ENCODE data around the gene CCDC80. TPM values are rescaled to one million over a fixed set of nuclear protein-coding genes. Genes with fewer than 3 reads are reported as not detected.
A peak's percentile ranks its signal among the peaks of the same experiment; 100 is the strongest.

CCDC80 gene
- polyA plus RNA-seq, 2 donors, result 3.3 to 6.2 TPM

GRCh38 chr3:112685420-112685819 is 44.5 kb upstream of the CCDC80 start:
- WGBS, 2 donors, result 69 to 82% methylated on average over 7 of the region's 7 CpGs
- Histone ChIP-seq H3K4me3 (ENCODE audit: low read depth in 1 of 2, low read length in 2 of 2) (no peak overlapping the region), H3K9me3 (ENCODE audit: control insufficient read depth in 2 of 2, insufficient read depth in 1 of 2, low read depth in 1 of 2, low read length in 1 of 2) (no peaks in the 10 kb centered on the region), H3K27me3 (ENCODE audit: control insufficient read depth in 1 of 2, insufficient read depth in 2 of 2, low read length in 2 of 2) (no peaks in the 10 kb centered on the region), H3K4me1 (ENCODE audit: control insufficient read depth in 2 of 2, insufficient read depth in 2 of 2, low read length in 1 of 2) (peaks cover 0 to 4% of the 10 kb centered on the region in 2 donors), H3K27ac (ENCODE audit: low read depth in 2 of 2, low read length in 1 of 2) (no peak overlapping the region), H3K36me3 (ENCODE audit: control insufficient read depth in 2 of 2, insufficient read depth in 2 of 2, low read length in 1 of 2) (no peaks in the 10 kb centered on the region)

DNA sequence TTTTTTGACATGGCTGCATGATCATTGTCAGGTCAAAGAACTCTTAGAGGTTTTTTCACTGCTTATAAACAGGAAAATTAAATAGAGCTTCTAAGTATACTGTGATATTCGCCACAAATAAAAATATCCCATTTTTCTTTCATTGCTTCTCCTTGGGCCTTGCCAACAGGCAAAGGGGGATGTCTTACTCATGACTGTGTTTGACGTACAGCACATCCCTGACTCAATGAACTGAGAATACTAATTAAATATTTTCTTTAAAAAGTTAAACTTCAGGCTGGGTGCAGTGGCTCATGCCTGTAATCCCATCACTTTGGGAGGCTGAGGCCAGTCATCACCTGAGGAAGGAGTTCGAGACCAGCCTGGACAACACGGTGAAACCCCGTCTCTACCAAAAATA is 41.4 kb upstream of the CCDC80 start:
- Histone ChIP-seq H3K4me3 (ENCODE audit: low read depth in 1 of 2, low read length in 2 of 2) (no peak overlapping the region), H3K36me3 (ENCODE audit: control insufficient read depth in 2 of 2, insufficient read depth in 2 of 2, low read length in 1 of 2) (no peaks in the 10 kb centered on the region), H3K27ac (ENCODE audit: low read depth in 2 of 2, low read length in 1 of 2) (no peak overlapping the region), H3K9me3 (ENCODE audit: control insufficient read depth in 2 of 2, insufficient read depth in 1 of 2, low read depth in 1 of 2, low read length in 1 of 2) (no peaks in the 10 kb centered on the region), H3K27me3 (ENCODE audit: control insufficient read depth in 1 of 2, insufficient read depth in 2 of 2, low read length in 2 of 2) (no peaks in the 10 kb centered on the region), H3K4me1 (ENCODE audit: control insufficient read depth in 2 of 2, insufficient read depth in 2 of 2, low read length in 1 of 2) (no peaks in the 10 kb centered on the region)
- 90 to 91% methylated on average over 5 of the region's 5 CpGs for WGBS, 2 donors

DNA sequence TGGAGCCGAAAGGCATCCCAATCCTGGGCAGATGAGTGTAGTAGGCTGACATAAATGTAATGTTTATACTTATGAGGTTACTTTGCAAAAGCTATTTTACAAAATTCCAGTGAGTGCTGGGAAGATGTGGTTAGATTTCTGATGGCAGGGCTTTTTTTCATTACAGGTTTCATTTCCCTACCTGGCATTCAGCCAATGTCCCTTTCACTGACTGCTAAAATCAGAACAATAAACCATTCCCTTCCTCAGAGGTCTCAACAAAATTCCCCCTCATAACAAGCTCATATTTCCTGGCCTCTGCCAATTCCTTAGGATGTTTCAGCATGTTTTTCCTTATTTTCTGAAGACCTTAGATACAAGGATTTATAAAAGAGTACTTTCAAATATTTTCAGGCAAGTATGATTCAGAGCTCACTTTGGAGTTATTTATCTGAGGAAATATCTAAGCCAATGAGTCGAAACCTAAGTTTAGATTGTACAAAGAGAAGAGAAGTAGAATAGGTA is 40.9 kb upstream of the CCDC80 start:
- Histone ChIP-seq H3K4me3 (ENCODE audit: low read depth in 1 of 2, low read length in 2 of 2) (no peak overlapping the region), H3K36me3 (ENCODE audit: control insufficient read depth in 2 of 2, insufficient read depth in 2 of 2, low read length in 1 of 2) (no peaks in the 10 kb centered on the region), H3K4me1 (ENCODE audit: control insufficient read depth in 2 of 2, insufficient read depth in 2 of 2, low read length in 1 of 2) (no peaks in the 10 kb centered on the region), H3K27ac (ENCODE audit: low read depth in 2 of 2, low read length in 1 of 2) (no peak overlapping the region), H3K27me3 (ENCODE audit: control insufficient read depth in 1 of 2, insufficient read depth in 2 of 2, low read length in 2 of 2) (no peaks in the 10 kb centered on the region), H3K9me3 (ENCODE audit: control insufficient read depth in 2 of 2, insufficient read depth in 1 of 2, low read depth in 1 of 2, low read length in 1 of 2) (no peaks in the 10 kb centered on the region)
- WGBS, 2 donors, result 66 to 77% methylated on average over 2 of the region's 2 CpGs

DNA sequence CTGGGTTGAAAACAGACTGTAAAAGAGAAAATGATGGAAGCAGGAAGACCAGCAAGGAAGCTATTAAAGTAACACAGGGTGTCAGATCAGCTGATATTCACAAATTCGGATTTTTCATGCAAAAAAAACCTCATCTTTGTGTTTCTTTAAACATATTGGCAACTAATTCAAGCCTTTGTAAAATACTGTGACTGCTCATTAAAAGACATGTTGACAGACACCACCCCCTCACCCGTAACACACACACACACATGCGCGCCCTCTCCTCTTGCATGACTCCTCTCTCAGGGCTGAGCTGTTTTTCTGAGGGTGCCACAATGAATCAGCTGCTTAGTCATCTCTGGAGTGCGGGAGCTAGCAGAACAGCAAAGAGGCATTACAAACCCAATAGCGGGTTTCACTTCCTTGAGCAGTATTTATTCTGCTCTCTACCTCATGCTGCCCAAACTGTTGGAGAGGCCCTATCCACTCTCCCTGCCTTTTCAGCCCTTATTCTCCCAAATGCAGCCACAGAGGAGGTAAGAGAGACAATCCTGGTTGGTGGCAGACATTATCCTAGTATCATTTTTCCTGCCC is 35.8 kb upstream of the CCDC80 start:
- Histone ChIP-seq H3K4me3 (ENCODE audit: low read depth in 1 of 2, low read length in 2 of 2) (no peak overlapping the region), H3K4me1 (ENCODE audit: control insufficient read depth in 2 of 2, insufficient read depth in 2 of 2, low read length in 1 of 2) (peaks cover 0 to 3% of the 10 kb centered on the region in 2 donors), H3K9me3 (ENCODE audit: control insufficient read depth in 2 of 2, insufficient read depth in 1 of 2, low read depth in 1 of 2, low read length in 1 of 2) (no peaks in the 10 kb centered on the region), H3K27ac (ENCODE audit: low read depth in 2 of 2, low read length in 1 of 2) (peak overlapping the region; percentile 45 to 65), H3K36me3 (ENCODE audit: control insufficient read depth in 2 of 2, insufficient read depth in 2 of 2, low read length in 1 of 2) (no peaks in the 10 kb centered on the region), H3K27me3 (ENCODE audit: control insufficient read depth in 1 of 2, insufficient read depth in 2 of 2, low read length in 2 of 2) (no peaks in the 10 kb centered on the region)
- 16 to 18% methylated on average over 6 of the region's 6 CpGs for WGBS, 2 donors

GRCh38 chr3:112675943-112676535 is 35.1 kb upstream of the CCDC80 start:
- Histone ChIP-seq H3K27ac (ENCODE audit: low read depth in 2 of 2, low read length in 1 of 2) (no peak overlapping the region), H3K27me3 (ENCODE audit: control insufficient read depth in 1 of 2, insufficient read depth in 2 of 2, low read length in 2 of 2) (no peaks in the 10 kb centered on the region), H3K4me3 (ENCODE audit: low read depth in 1 of 2, low read length in 2 of 2) (no peak overlapping the region), H3K9me3 (ENCODE audit: control insufficient read depth in 2 of 2, insufficient read depth in 1 of 2, low read depth in 1 of 2, low read length in 1 of 2) (no peaks in the 10 kb centered on the region), H3K36me3 (ENCODE audit: control insufficient read depth in 2 of 2, insufficient read depth in 2 of 2, low read length in 1 of 2) (no peaks in the 10 kb centered on the region), H3K4me1 (ENCODE audit: control insufficient read depth in 2 of 2, insufficient read depth in 2 of 2, low read length in 1 of 2) (peaks cover 0 to 3% of the 10 kb centered on the region in 2 donors)
- 82 to 85% methylated on average over 4 of the region's 4 CpGs for WGBS, 2 donors

DNA sequence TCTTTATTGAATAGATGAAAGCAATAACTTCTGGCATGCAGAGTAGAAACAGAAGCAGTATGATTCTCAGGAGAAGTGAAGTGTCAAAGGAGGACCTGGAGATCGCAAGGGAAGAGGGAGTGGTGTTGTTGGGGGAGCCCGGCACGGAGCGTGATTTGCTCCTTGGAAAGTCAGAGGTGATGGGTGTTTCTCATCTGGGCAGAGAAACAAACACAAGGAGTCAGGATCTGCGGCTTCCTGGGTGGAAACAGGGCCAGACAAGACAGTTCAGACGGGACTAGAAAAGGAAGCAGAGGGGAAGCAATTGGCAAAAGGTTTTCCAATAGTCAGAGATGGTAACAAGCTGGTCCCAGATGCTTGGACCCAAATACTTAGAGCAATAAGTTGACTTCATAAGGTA is 34.4 kb upstream of the CCDC80 start:
- no peaks in the 10 kb centered on the region for H3K27me3 ChIP-seq (ENCODE audit: control insufficient read depth in 1 of 2, insufficient read depth in 2 of 2, low read length in 2 of 2)
- H3K27ac ChIP-seq (ENCODE audit: low read depth in 2 of 2, low read length in 1 of 2), result no peak overlapping the region
- no peaks in the 10 kb centered on the region for H3K9me3 ChIP-seq (ENCODE audit: control insufficient read depth in 2 of 2, insufficient read depth in 1 of 2, low read depth in 1 of 2, low read length in 1 of 2)
- no peak overlapping the region for H3K4me3 ChIP-seq (ENCODE audit: low read depth in 1 of 2, low read length in 2 of 2)
- peaks cover 0 to 3% of the 10 kb centered on the region in 2 donors for H3K4me1 ChIP-seq (ENCODE audit: control insufficient read depth in 2 of 2, insufficient read depth in 2 of 2, low read length in 1 of 2)
- 63 to 69% methylated on average over 6 of the region's 6 CpGs for WGBS, 2 donors
- no peaks in the 10 kb centered on the region for H3K36me3 ChIP-seq (ENCODE audit: control insufficient read depth in 2 of 2, insufficient read depth in 2 of 2, low read length in 1 of 2)

DNA sequence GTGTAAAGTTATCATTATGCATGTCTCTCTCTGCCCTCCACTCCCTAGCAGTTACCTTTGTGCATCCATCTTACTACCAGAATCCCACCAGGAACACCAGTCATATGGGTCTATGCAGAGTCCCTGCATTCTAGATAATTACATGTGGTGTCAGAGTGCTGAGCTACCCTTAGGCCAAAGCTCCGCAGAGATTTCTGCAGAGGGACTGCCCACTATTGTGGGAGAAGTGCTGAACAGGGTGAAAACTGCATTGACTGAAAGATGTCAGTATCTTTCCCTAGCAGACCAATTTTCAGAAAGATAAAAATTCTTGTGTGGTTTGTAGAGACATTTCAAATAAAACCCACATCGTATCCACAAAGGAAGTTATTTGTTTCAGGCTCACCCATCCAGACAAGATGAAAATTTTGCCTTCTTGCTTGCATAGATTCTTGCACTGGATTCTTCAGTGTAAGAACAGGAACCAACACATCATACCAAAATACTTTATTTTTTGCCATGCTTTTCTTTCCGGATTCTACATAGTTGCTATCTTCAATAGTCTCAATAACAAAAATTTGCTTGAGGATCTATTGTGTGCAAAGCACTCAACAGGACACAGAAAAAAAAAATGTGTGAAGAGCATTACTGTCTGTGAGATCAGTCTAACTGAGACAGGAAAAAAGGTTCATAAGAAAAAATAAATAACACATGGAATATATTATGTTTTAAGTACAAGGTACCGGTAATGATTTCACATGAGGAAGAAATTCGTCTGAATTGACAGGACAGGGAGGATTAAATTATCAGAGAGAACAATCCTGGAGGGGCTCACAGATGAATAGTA is 32.0 kb upstream of the CCDC80 start:
- WGBS, 2 donors, result 64 to 72% methylated on average over 5 of the region's 5 CpGs
- Histone ChIP-seq H3K4me1 (ENCODE audit: control insufficient read depth in 2 of 2, insufficient read depth in 2 of 2, low read length in 1 of 2) (peaks cover 0 to 3% of the 10 kb centered on the region in 2 donors), H3K27me3 (ENCODE audit: control insufficient read depth in 1 of 2, insufficient read depth in 2 of 2, low read length in 2 of 2) (no peaks in the 10 kb centered on the region), H3K36me3 (ENCODE audit: control insufficient read depth in 2 of 2, insufficient read depth in 2 of 2, low read length in 1 of 2) (no peaks in the 10 kb centered on the region), H3K4me3 (ENCODE audit: low read depth in 1 of 2, low read length in 2 of 2) (no peak overlapping the region), H3K9me3 (ENCODE audit: control insufficient read depth in 2 of 2, insufficient read depth in 1 of 2, low read depth in 1 of 2, low read length in 1 of 2) (no peaks in the 10 kb centered on the region), H3K27ac (ENCODE audit: low read depth in 2 of 2, low read length in 1 of 2) (peak overlapping the region; percentile 84)

- Histone ChIP-seq H3K27ac (ENCODE audit: low read depth in 2 of 2, low read length in 1 of 2) (peak overlapping the region; percentile 84), H3K4me1 (ENCODE audit: control insufficient read depth in 2 of 2, insufficient read depth in 2 of 2, low read length in 1 of 2) (peaks cover 0 to 3% of the 10 kb centered on the region in 2 donors), H3K36me3 (ENCODE audit: control insufficient read depth in 2 of 2, insufficient read depth in 2 of 2, low read length in 1 of 2) (no peaks in the 10 kb centered on the region), H3K4me3 (ENCODE audit: low read depth in 1 of 2, low read length in 2 of 2) (no peak overlapping the region), H3K9me3 (ENCODE audit: control insufficient read depth in 2 of 2, insufficient read depth in 1 of 2, low read depth in 1 of 2, low read length in 1 of 2) (no peaks in the 10 kb centered on the region), H3K27me3 (ENCODE audit: control insufficient read depth in 1 of 2, insufficient read depth in 2 of 2, low read length in 2 of 2) (no peaks in the 10 kb centered on the region)
- WGBS, 2 donors, result 33 to 47% methylated on average over 4 of the region's 4 CpGs
Measured at GRCh38 chr3:112671930-112672715, 31.2 kb upstream of the CCDC80 start.

DNA sequence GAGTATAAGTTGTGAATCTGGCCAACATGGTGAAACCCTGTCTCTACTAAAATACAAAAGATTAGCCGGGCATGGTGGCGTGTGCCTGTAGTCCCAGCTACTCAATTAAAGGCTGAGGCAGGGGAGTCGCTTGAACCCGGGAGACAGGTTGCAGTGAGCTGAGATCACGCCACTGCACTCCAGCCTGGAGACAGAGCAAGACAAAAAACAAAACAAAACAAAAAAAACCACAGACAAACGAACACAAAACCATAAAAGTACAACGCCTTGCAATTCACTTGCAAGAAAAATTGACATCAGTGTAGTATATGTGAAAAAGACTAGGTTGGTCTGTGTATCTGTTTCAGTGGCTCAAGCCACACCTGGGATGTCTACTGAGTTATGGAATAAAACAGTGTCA is 29.9 kb upstream of the CCDC80 start:
- peak overlapping the region in 1 of 2 donors; percentile 82 for H3K27ac ChIP-seq (ENCODE audit: low read depth in 2 of 2, low read length in 1 of 2)
- H3K27me3 ChIP-seq (ENCODE audit: control insufficient read depth in 1 of 2, insufficient read depth in 2 of 2, low read length in 2 of 2), result no peaks in the 10 kb centered on the region
- no peaks in the 10 kb centered on the region for H3K9me3 ChIP-seq (ENCODE audit: control insufficient read depth in 2 of 2, insufficient read depth in 1 of 2, low read depth in 1 of 2, low read length in 1 of 2)
- H3K4me1 ChIP-seq (ENCODE audit: control insufficient read depth in 2 of 2, insufficient read depth in 2 of 2, low read length in 1 of 2), result peaks cover 0 to 3% of the 10 kb centered on the region in 2 donors
- H3K4me3 ChIP-seq (ENCODE audit: low read depth in 1 of 2, low read length in 2 of 2), result no peak overlapping the region
- WGBS, 2 donors, result 75 to 81% methylated on average over 7 of the region's 7 CpGs
- no peaks in the 10 kb centered on the region for H3K36me3 ChIP-seq (ENCODE audit: control insufficient read depth in 2 of 2, insufficient read depth in 2 of 2, low read length in 1 of 2)
